Measurements from ENCODE around the gene WNT2.

WNT2 gene

DNA sequence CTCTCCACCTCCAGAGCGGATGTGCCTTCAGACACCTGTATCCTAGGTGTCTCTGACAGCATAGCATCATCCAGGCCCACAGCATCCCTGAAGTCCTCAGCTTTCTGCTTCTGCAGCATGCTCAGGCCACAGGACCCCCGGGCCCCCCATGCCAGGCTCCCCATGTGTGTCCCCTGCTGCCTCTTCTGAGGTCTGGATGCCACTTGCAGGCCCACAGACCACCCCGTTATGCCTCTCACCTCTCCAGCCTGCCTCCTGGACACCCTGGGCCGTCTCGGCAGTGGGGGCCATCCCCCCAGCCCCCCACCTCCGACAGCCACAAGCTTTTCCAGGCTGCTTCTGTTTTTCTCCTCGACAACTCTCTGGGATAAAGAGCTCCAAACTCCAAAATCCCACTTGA lies 84.4 kb downstream of the WNT2 start:
- POLR2A ChIA-PET, result no interaction called here
- CTCF ChIA-PET, result no interaction called here
- DNase-seq (ENCODE audit: extremely low spot score), result no peak
- TF ChIP-seq HDGF (IDR thresholded peaks at IDR 0.05; ENCODE audit: borderline replicate concordance) (no peak), ELF4 (IDR thresholded peaks at IDR 0.05) (no peak), NFRKB (IDR thresholded peaks at IDR 0.05) (no peak), FOXM1 (IDR thresholded peaks at IDR 0.05; ENCODE audit: borderline replicate concordance) (no peak), SUZ12 (IDR thresholded peaks at IDR 0.05) (no peak), BHLHE40 (IDR thresholded peaks at IDR 0.05; ENCODE audit: borderline replicate concordance) (no peak), FOXK2 (IDR thresholded peaks at IDR 0.05) (no peak), LEF1 (IDR thresholded peaks at IDR 0.05; ENCODE audit: borderline replicate concordance) (no peak), FOXA1 (IDR thresholded peaks at IDR 0.05) (no peak)
- TF ChIP-seq, protein P1, sequence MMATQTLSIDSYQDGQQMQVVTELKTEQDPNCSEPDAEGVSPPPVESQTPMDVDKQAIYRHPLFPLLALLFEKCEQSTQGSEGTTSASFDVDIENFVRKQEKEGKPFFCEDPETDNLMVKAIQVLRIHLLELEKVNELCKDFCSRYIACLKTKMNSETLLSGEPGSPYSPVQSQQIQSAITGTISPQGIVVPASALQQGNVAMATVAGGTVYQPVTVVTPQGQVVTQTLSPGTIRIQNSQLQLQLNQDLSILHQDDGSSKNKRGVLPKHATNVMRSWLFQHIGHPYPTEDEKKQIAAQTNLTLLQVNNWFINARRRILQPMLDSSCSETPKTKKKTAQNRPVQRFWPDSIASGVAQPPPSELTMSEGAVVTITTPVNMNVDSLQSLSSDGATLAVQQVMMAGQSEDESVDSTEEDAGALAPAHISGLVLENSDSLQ (IDR thresholded peaks at IDR 0.05), result no peak

DNA sequence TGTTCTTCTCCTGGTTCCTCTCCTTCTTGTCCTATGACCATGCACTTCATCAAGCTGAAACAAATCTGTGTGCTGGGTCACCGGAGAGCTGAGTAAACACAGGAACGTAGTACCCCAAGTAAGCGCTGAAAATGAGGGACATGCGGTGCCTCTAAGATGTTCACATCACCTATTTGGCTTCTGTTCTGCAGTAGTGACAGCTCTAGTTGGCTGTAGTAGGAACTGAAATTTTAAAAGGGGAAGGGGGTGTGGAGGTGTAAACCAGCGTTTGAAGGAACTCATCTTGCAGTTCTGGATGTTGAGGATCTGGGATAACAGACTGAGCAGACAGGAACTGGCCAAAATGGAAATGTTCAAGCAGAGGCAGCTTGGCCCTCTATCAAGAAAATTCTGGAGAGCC lies 85.2 kb downstream of the WNT2 start:
- TF ChIP-seq ELF4 (IDR thresholded peaks at IDR 0.05) (no peak), LEF1 (IDR thresholded peaks at IDR 0.05; ENCODE audit: borderline replicate concordance) (no peak), HDGF (IDR thresholded peaks at IDR 0.05; ENCODE audit: borderline replicate concordance) (no peak), TARDBP (IDR thresholded peaks at IDR 0.05) (no peak), SP1 (IDR thresholded peaks at IDR 0.05) (no peak), FOXA1 (IDR thresholded peaks at IDR 0.05) (no peak), FOXK2 (IDR thresholded peaks at IDR 0.05) (no peak), NFRKB (IDR thresholded peaks at IDR 0.05) (no peak), ZNF384 (IDR thresholded peaks at IDR 0.05) (no peak)
- ChIA-PET CTCF (no interaction called here), POLR2A (no interaction called here)
- DNase-seq (ENCODE audit: extremely low spot score), result no peak

DNA sequence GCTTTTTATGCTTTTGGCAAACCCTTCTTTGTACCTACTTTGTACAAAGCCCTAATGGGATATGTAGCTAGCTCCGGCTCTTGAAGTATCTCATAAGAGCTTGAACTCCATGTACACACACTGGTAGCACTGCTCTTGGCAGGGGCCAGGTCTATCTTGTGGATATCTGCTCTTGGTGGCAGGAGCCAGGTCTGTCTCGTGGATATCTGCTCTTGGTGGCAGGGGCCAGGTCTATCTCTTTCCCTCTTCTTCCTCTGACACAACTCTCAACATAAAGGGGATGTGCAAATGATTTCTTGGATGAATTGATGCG lies 91.9 kb downstream of the WNT2 start:
- CTCF ChIA-PET, result no interaction called here
- no peak for TF ChIP-seq HDGF (IDR thresholded peaks at IDR 0.05; ENCODE audit: borderline replicate concordance)
- no peak for TF ChIP-seq FOXM1 (IDR thresholded peaks at IDR 0.05; ENCODE audit: borderline replicate concordance)
- TF ChIP-seq FOXK2 (IDR thresholded peaks at IDR 0.05), result no peak
- no peak for TF ChIP-seq LEF1 (IDR thresholded peaks at IDR 0.05; ENCODE audit: borderline replicate concordance)
- TF ChIP-seq SUZ12 (IDR thresholded peaks at IDR 0.05), result no peak
- no peak for TF ChIP-seq TARDBP (IDR thresholded peaks at IDR 0.05)
- TF ChIP-seq CTBP1 (IDR thresholded peaks at IDR 0.05; ENCODE audit: borderline replicate concordance), result no peak
- no peak for TF ChIP-seq L3MBTL2 (conservative IDR thresholded peaks at IDR 0.05)
- TF ChIP-seq ARNT (IDR thresholded peaks at IDR 0.05), result no peak
- POLR2A ChIA-PET, result no interaction called here
- DNase-seq (ENCODE audit: extremely low spot score), result no peak

DNA sequence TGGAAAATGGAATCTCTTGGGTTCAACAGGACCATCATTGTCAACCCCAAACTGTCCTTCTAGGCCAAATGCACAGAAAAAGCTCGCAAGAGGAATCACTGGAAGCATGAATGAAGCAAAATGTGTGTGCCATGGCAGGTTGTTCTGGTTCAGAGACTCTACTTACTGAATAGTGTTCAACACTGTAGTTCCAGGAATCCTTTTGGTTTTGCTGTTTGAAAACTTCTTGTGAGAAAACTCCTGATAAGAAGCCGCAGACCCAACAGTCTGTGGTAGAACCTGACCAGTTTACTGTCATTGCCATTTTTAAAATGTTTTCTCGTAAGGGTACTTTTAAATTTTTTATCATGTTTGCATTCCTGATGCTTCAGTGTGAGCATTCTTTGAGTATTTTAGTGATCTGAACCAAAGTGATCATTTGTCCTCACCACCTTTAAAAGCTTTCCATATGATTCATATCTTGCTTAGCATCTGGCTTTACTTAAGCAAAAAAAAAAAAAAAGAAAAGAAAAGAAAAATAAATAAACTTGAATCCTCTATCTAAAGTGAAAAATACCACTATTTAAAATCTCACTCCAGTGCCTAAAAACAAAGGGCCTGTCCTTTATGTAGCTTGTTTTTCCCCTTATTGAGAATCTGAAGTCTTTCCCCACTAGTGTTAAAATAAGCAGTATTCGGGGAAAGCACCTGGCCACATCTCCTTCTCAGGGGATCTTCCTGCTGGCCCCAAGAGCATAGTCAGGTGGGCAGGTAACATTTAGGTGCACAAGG lies 92.4 kb downstream of the WNT2 start:
- TF ChIP-seq, protein P1 (IDR thresholded peaks at IDR 0.05), result no peak
- TF ChIP-seq LEF1 (IDR thresholded peaks at IDR 0.05; ENCODE audit: borderline replicate concordance) (no peak), SUZ12 (IDR thresholded peaks at IDR 0.05) (no peak), CTBP1 (IDR thresholded peaks at IDR 0.05; ENCODE audit: borderline replicate concordance) (no peak), FOXM1 (IDR thresholded peaks at IDR 0.05; ENCODE audit: borderline replicate concordance) (no peak), NFRKB (IDR thresholded peaks at IDR 0.05) (no peak), L3MBTL2 (conservative IDR thresholded peaks at IDR 0.05) (no peak), ZNF384 (IDR thresholded peaks at IDR 0.05) (no peak), TARDBP (IDR thresholded peaks at IDR 0.05) (no peak), BHLHE40 (IDR thresholded peaks at IDR 0.05; ENCODE audit: borderline replicate concordance) (no peak), SP1 (IDR thresholded peaks at IDR 0.05) (no peak), HDGF (IDR thresholded peaks at IDR 0.05; ENCODE audit: borderline replicate concordance) (no peak), ARNT (IDR thresholded peaks at IDR 0.05) (no peak), ELF4 (IDR thresholded peaks at IDR 0.05) (no peak)
- ChIA-PET CTCF (no interaction called here), POLR2A (no interaction called here)

DNA sequence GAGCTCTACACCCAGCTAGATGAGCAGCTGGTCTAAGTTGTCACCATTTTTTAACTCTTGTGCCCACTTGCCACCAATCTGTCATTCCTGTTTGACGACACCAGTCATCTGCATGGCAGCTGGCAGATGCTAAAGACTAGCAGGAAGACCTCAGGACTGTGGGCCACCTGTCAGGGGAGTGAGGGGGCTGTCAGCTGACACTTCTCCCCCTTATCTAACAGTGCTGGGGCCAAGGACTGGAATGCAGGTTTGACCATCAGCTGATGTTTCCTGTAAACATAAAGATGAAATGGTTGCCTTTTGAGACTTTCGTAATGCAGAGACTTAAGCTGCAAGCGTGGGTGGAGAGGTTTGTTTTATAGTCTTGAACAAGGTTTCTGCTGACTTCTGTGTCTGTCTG lies 93.5 kb downstream of the WNT2 start:
- TF ChIP-seq NFRKB (IDR thresholded peaks at IDR 0.05), result no peak
- DNase-seq (ENCODE audit: extremely low spot score), result no peak
- ChIA-PET CTCF (no interaction called here), POLR2A (no interaction called here)

More for the DNA sequence above, 92.4 kb downstream of the WNT2 start:
- DNase-seq (ENCODE audit: extremely low spot score), result no peak

DNA sequence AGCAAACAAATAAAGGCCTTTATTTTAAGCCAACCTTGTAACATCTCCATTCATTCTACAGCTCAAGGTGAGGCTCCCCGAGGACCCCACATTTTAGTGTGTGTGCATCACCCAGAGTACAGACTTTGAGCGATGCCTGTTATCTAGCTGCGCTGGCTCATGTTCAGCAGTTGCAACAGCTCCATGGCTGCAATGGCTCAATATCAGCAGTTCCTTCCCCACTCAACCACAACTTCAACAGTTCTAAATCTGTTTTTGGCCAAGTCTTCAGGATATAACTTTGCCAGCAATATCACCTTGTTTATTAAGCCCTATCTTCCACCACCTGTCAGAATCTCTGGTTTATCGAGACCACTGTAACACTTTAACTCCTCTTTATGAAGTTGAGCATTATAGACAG lies 95.8 kb downstream of the WNT2 start:
- TF ChIP-seq ZNF384 (IDR thresholded peaks at IDR 0.05) (no peak), TARDBP (IDR thresholded peaks at IDR 0.05) (no peak), ELF4 (IDR thresholded peaks at IDR 0.05) (no peak), BHLHE40 (IDR thresholded peaks at IDR 0.05; ENCODE audit: borderline replicate concordance) (no peak), HDGF (IDR thresholded peaks at IDR 0.05; ENCODE audit: borderline replicate concordance) (no peak), FOXK2 (IDR thresholded peaks at IDR 0.05) (no peak), ARNT (IDR thresholded peaks at IDR 0.05) (no peak), CTBP1 (IDR thresholded peaks at IDR 0.05; ENCODE audit: borderline replicate concordance) (no peak), SUZ12 (IDR thresholded peaks at IDR 0.05) (no peak), L3MBTL2 (conservative IDR thresholded peaks at IDR 0.05) (no peak), FOXA1 (IDR thresholded peaks at IDR 0.05) (no peak), FOXM1 (IDR thresholded peaks at IDR 0.05; ENCODE audit: borderline replicate concordance) (no peak), NFRKB (IDR thresholded peaks at IDR 0.05) (no peak), LEF1 (IDR thresholded peaks at IDR 0.05; ENCODE audit: borderline replicate concordance) (no peak)
- TF ChIP-seq, protein P1 (IDR thresholded peaks at IDR 0.05), result no peak
- ChIA-PET CTCF (no interaction called here), POLR2A (no interaction called here)
- no peak for DNase-seq (ENCODE audit: extremely low spot score)

All from HEK293T (cell line).